Upper lobe of right lung (tissue), 1 donor: ENCODE results near the gene ZNF117. TPM values are rescaled to one million over a fixed set of nuclear protein-coding genes. Genes with fewer than 3 reads are reported as not detected.
"Not testable (repeated sequence)": the region's sequence is repeated elsewhere in the genome, so short reads cannot be mapped to it uniquely, and the experiment has no call there.

Experiments used
- ATAC-seq: fragments of 200-7000 bp; cut with Tn5 transposase; one replicate; pipeline ENCODE4 v1.9.1; 2020; ENCODE audit warnings: mild to moderate bottlenecking, moderate library complexity
- DNase-seq: peaks from one replicate; pipeline ENCODE4 v3.0.0-alpha.2; 2020
- H3K27ac ChIP-seq: fragments of 200-600 bp; one replicate; pipeline ENCODE4 v1.8.0; 2022
- H3K27me3 ChIP-seq: fragments of 200-600 bp; one replicate; pipeline ENCODE4 v1.8.0; 2022; ENCODE audit warnings: mild to moderate bottlenecking
- H3K36me3 ChIP-seq: fragments of 200-600 bp; one replicate; pipeline ENCODE4 v1.8.0; 2022
- H3K4me1 ChIP-seq: fragments of 200-600 bp; one replicate; pipeline ENCODE4 v1.8.0; 2022
- H3K4me3 ChIP-seq: fragments of 200-600 bp; one replicate; pipeline ENCODE4 v1.8.0; 2022; ENCODE audit warnings: mild to moderate bottlenecking
- H3K9me3 ChIP-seq: fragments of 200-600 bp; one replicate; pipeline ENCODE4 v1.8.0; 2022
- intact Hi-C: fragments of 100-400 bp; cut with DNase I; formaldehyde crosslinking; loops from one replicate; pipeline ENCODE4 v1.11.0; 2022
- total RNA-seq: library from RNA; stranded (reverse); fragmentation: NEBNext Ultra II Directional; extraction: Animal tissue kit (Norgen Biotek cat#: 25700); gene quantifications from one replicate; pipeline ENCODE4 v1.2.1, GENCODE V29; 2021
- TF ChIP-seq, protein P1 (sequence below): fragments of 200-600 bp; IDR thresholded peaks from one replicate; pipeline ENCODE4 v1.8.0; 2022; ENCODE audit warnings: antibody characterized with exemption
- donor health status: DM: no; HTN: yes; CAD: no; lungs with severe emphysema.

Gene ZNF117
- total RNA-seq, 1 donor from 2014 or later, result 18.7 TPM

DNA sequence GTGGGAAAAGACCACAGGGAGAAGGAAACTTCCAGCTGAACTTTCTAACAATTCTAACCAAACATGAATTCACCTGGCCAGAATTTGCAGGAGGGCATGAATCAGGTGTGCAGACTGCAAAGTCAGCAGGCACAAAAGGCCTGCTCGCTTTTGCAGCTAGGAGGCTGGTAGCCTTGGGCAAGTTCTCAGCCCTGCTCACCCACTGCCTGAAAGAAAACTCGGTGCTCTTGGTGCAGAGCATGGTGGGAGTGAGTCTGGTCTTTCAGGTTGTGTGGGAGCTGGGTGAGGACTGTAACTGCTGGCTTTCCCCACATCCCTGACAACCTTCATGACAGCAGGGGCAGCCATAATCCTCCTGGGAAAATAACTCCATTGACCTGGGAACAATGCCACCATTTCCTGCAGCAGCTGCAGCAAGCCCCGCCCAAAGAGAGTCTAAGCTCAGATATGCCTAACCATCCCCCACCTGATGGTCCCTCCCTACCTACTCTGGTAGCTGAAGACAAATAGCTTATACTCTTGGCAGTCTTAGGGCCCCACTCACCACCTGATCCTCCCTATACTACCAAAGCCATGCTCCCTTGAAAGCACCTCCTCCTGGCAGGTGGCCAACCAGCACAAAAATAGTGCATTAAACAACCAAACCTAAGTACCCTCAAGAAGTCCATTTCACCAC is 31.6 kb downstream of the ZNF117 start:
- Histone ChIP-seq H3K4me3 (no peak overlapping the region), H3K27ac (no peak overlapping the region), H3K27me3 (no peaks in the 10 kb centered on the region), H3K9me3 (peaks cover 3% of the 10 kb centered on the region), H3K36me3 (no peaks in the 10 kb centered on the region), H3K4me1 (no peaks in the 10 kb centered on the region)
- TF ChIP-seq, protein P1, sequence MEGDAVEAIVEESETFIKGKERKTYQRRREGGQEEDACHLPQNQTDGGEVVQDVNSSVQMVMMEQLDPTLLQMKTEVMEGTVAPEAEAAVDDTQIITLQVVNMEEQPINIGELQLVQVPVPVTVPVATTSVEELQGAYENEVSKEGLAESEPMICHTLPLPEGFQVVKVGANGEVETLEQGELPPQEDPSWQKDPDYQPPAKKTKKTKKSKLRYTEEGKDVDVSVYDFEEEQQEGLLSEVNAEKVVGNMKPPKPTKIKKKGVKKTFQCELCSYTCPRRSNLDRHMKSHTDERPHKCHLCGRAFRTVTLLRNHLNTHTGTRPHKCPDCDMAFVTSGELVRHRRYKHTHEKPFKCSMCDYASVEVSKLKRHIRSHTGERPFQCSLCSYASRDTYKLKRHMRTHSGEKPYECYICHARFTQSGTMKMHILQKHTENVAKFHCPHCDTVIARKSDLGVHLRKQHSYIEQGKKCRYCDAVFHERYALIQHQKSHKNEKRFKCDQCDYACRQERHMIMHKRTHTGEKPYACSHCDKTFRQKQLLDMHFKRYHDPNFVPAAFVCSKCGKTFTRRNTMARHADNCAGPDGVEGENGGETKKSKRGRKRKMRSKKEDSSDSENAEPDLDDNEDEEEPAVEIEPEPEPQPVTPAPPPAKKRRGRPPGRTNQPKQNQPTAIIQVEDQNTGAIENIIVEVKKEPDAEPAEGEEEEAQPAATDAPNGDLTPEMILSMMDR, result no peak
- DNase-seq, result no peak
- intact Hi-C loops, result no loop called here
- no peak for ATAC-seq

DNA sequence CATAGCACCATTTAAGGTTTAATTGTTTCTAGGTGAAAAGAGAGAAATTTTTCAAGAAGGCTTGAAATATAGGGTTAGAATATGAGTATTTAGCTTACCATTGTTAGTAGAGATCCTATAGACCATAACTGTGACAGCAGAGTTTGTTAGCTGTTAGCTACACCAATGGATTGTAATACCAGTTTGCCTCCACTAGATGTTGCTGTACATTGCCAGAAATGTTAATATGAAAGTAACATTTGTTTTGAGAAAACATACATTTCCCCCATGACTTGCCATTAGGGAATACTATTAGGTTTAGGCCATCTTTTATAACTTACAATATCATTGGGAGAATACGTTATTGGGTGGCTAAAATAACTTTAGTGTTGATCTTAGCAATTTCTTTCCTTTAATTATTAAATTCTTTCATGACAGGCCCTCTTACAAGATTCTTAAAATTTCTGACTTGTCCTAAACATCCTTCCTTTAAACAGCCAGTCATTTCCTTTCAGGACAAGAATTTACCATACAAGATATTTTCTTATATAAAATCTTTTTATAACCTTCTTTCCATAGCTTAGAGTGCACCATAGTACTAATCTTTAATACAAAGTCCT is 39.5 kb downstream of the ZNF117 start:
- Histone ChIP-seq H3K27ac (no peak overlapping the region), H3K36me3 (no peaks in the 10 kb centered on the region), H3K9me3 (no peaks in the 10 kb centered on the region), H3K27me3 (peaks cover 19% of the 10 kb centered on the region), H3K4me1 (peaks cover 10% of the 10 kb centered on the region), H3K4me3 (no peak overlapping the region)
- TF ChIP-seq, protein P1, result peak; percentile 89
- DNase-seq (no peak), ATAC-seq (peak; percentile 87)
- intact Hi-C loops, result loop anchor here (5.0 kb wide), 1 partner anchor 356 kb away; no protein-coding TSS in a partner anchor

DNA sequence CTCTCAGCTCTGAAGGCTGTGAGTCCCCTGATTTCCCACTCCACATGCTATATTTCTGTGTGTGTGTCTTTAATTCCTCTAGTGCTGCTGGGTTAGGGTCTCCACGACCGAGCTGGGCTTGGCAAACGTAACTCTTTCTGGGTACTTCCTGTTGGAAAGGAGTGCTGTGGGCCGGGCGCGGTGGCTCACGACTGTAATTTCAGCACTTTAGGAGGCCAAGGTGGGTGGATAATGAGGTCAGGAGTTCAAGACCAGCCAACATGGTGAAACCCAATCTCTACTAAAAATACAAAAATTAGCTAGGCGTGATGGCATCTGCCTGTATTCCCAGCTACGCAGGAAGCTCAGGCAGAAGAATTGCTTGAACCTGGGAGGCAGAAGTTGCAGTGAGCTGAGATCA is 40.2 kb downstream of the ZNF117 start:
- H3K4me1 ChIP-seq, H3K27ac ChIP-seq, H3K36me3 ChIP-seq, H3K9me3 ChIP-seq, DNase-seq, H3K4me3 ChIP-seq: not testable (repeated sequence)
- H3K27me3 ChIP-seq, result peaks cover 19% of the 10 kb centered on the region
- intact Hi-C loops, result loop anchor here (5.0 kb wide), 1 partner anchor 357 kb away; no protein-coding TSS in a partner anchor
- ATAC-seq, result peak; percentile 32

DNA sequence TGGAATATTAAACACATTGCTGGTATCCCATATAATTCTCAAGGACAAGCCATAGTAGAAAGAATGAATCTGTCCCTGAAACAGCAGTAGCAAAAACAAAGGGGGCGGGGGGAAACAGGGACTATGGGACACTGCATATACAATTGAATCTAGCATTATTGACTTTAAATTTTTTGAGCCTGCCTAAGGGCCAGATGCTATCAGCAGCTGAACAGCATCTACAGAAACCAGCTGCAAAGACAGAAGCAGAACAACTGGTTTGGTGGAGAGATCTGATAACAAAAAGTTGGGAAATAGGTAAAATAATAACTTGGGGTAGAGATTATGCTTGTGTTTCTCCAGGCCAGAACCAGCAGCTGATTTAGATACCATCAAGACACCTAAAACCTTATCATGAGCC is 42.1 kb downstream of the ZNF117 start:
- H3K4me3 ChIP-seq, intact Hi-C loops, H3K9me3 ChIP-seq, ATAC-seq, H3K36me3 ChIP-seq, H3K4me1 ChIP-seq, H3K27ac ChIP-seq, DNase-seq: not testable (repeated sequence)
- H3K27me3 ChIP-seq, result peaks cover 19% of the 10 kb centered on the region

DNA sequence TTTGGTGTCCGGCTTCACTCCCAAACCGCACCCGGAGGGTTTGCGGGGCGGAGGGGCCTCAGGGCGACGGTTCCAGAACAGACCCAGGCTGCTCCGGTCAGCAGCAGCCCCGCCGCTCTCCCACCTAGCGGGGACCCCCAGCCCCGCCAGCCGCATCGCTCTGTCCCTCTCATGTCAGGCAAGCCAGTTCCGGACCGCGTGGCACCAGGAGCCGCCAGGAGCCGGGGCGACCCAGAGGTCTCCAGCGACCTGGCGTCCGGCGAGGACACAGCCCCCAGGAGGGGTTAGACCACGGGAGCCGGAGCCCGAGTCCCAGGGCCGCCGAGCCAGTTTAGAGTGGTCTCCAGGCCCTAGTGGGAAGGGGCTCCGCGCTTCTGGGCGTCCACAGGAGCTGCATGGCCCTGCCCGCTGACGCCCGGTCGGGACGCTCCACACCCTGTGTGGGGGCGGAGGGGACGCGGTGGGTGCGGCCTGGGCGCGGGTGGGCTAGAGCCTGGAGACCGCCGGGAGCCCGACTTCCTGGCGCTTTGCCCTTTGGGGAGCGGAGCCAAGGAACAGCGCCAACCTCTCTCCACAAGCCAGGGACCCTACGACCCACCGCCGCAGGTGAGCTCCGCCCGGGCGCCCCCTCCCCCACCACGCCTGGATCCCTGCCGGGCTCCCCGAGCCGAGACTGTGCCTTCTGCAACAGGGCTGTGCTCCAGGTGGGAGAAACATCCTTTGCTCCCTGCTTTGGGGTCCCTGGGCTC is 43.4 kb downstream of the ZNF117 start:
- TF ChIP-seq, protein P1, result no peak
- ATAC-seq (peak; percentile 65), DNase-seq (peak; percentile 69)
- peaks cover 10% of the 10 kb centered on the region for H3K4me1 ChIP-seq
- H3K4me3 ChIP-seq, result peak overlapping the region; percentile 43
- H3K36me3 ChIP-seq, result no peaks in the 10 kb centered on the region
- no peaks in the 10 kb centered on the region for H3K9me3 ChIP-seq
- H3K27ac ChIP-seq, result no peak overlapping the region
- intact Hi-C loops, result no loop called here
- peaks cover 19% of the 10 kb centered on the region for H3K27me3 ChIP-seq

DNA sequence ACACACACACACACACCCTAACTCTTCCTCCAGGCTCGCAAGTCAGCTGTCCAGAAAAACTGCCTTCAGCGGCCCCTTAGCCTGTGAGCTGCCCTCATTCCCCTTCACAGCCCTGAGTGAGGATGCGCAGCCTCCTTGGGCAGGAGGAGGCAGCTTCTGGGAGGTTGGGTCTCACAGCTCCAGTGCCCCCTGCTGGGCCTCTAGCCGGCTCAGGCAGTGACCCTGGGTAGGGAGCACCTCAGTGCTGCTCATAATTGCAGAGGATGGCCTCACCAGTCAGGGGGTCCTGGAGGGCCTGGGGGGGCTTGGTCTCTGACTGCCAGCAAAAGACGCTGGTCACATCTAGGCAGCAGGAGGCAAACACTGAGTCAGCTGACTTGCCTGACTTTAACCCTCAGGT is 44.1 kb downstream of the ZNF117 start:
- peaks cover 19% of the 10 kb centered on the region for H3K27me3 ChIP-seq
- H3K4me1 ChIP-seq, result peaks cover 10% of the 10 kb centered on the region
- no peaks in the 10 kb centered on the region for H3K36me3 ChIP-seq
- no peak overlapping the region for H3K4me3 ChIP-seq
- DNase-seq (peak; percentile 58), ATAC-seq (peak; percentile 42)
- TF ChIP-seq, protein P1, result peak; percentile 13
- no peaks in the 10 kb centered on the region for H3K9me3 ChIP-seq
- H3K27ac ChIP-seq, result no peak overlapping the region
- intact Hi-C loops, result no loop called here
